Left renal cortex interstitium (tissue), 4 donors: ENCODE results near the gene PRKG1. TPM values are rescaled to one million over a fixed set of nuclear protein-coding genes. Genes with fewer than 3 reads are reported as not detected.

Source experiments
- DNase-seq, 4 donors: peaks; one replicate each; pipeline ENCODE4 v3.0.0-alpha.2; 2013; ENCODE audit warnings: low read depth in 4 of 4, low spot score in 2 of 4, missing footprints in 1 of 4
- polyA plus RNA-seq, 4 donors: library from polyadenylated mRNA; unstranded; fragments of 120-200 nt; gene quantifications; one replicate each; pipeline ENCODE4 v1.2.1, GENCODE V29; 2013; ENCODE audit not compliant: insufficient read length in 4 of 4

The PRKG1 gene
- polyA plus RNA-seq, 4 donors, result 12.3 to 14.3 (median 13.4) TPM

DNA sequence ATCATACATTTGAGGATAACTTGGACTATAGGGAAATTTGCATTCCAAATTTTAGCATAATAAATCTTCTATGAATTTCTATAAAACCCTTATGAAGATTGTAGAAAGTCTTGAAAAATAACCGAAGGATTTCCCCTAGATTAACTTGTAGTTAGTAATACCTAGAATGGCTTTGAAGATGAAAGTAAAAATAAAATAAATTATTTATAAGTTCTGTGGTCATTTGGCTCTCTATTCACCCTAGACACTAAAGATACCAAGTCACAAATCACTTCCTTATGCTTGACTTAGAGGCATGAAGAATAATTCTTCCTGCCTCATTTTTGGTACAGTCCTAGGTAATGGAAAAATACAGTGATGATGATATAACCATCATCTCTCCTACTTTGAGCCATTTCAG is 545.8 kb downstream of the PRKG1 start:
- no peak for DNase-seq

- no peak for DNase-seq
Measured at GRCh38 chr10:51624013-51624412, 549.7 kb downstream of the PRKG1 start.

GRCh38 chr10:51629934-51630639 is 555.8 kb downstream of the PRKG1 start:
- DNase-seq, result no peak

GRCh38 chr10:51630640-51631005 is 556.3 kb downstream of the PRKG1 start:
- DNase-seq, result no peak

GRCh38 chr10:51635436-51635835 is 561.1 kb downstream of the PRKG1 start:
- DNase-seq, result no peak

- no peak for DNase-seq
Measured at GRCh38 chr10:51638211-51638610, 563.9 kb downstream of the PRKG1 start.

GRCh38 chr10:51638737-51639136 is 564.5 kb downstream of the PRKG1 start:
- no peak for DNase-seq

GRCh38 chr10:51640120-51640819 is 566.0 kb downstream of the PRKG1 start:
- no peak for DNase-seq

GRCh38 chr10:51642581-51642980 is 568.3 kb downstream of the PRKG1 start:
- no peak for DNase-seq

GRCh38 chr10:51643734-51644133 is 569.4 kb downstream of the PRKG1 start:
- no peak for DNase-seq

GRCh38 chr10:51649064-51649463 is 574.8 kb downstream of the PRKG1 start:
- no peak for DNase-seq

DNA sequence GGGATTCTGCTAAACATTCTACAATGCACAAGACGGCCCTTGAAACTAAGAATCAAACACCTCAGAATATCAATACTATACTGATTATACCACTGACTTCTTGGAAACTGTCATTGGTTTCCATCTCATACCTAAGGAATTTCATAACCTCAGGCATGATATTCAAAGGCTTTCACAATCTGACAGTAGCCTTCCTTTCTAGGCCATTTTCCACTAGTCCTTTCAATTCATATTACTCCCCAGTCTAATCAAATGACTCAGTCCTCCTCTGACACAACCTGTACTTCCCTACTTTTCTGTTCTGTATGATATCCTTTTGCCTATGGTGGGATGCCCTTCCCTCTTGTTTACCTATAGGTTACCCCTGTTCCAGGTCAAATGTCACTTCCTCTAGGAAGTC is 576.8 kb downstream of the PRKG1 start:
- DNase-seq, result no peak

DNA sequence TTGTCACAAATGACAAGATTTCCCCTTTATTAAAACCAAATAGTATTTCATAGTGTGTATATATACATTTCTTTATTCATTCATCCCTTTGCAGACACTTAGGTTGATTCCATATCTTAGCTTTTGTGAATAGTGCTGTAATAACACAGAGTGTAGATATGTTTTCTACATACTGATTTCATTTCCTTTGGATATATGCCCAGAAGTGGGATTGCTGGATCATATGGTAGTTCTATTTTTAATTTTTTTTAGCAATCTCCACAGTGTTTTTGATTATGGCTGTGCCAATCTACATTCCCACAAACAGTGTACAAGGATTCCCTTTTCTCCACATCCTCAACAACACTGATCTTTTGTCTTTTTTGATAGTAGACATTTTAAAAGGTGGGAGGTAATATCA is 578.7 kb downstream of the PRKG1 start:
- DNase-seq, result no peak

DNA sequence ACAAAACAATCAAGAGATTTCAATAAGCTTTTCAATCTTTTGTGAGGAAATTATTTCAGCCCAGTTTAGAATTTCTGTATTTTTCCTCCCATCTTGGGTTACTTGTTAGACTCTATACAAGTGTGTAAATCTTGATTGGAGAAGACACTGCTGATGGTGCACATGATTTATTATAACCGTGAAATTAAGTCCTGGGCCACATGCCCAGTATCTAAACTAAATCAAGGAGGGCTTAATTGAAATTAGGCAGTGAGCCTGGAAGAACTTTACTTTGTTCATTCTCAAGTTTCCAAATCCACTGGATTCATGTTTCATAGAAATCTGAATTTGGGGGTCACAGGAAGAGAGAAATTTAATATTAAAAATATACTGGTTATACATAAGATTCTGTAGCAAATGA is 580.6 kb downstream of the PRKG1 start:
- DNase-seq, result no peak

GRCh38 chr10:51656503-51656902 is 582.2 kb downstream of the PRKG1 start:
- no peak for DNase-seq

- no peak for DNase-seq
Measured at GRCh38 chr10:51658000-51658399, 583.7 kb downstream of the PRKG1 start.

GRCh38 chr10:51659344-51659743 is 585.1 kb downstream of the PRKG1 start:
- no peak for DNase-seq

DNA sequence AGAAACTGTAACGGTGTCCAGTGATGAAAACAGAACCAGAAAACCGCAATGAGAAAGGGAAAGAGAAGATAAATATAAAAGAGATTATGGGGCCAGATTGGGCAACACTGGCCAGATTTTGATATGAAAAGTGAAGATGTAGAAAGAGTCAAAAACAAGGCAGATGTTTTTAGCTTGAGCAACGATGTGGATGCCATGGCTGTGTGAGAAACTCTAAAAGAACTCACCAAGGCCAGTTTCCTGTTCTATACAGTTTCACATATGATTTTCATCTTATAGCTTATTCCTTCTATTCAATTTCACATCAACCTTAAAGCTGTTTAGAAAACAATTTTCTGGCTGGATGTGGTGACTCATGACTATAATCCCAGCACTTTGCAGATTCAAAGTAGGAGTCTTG is 588.8 kb downstream of the PRKG1 start:
- no peak for DNase-seq

GRCh38 chr10:51666456-51666855 is 592.2 kb downstream of the PRKG1 start:
- no peak for DNase-seq

GRCh38 chr10:51667678-51668335 is 593.5 kb downstream of the PRKG1 start:
- DNase-seq, result no peak

GRCh38 chr10:51668336-51668689 is 594.0 kb downstream of the PRKG1 start:
- DNase-seq, result no peak

GRCh38 chr10:51669041-51669440 is 594.8 kb downstream of the PRKG1 start:
- no peak for DNase-seq
